HEK293 (cell line): ENCODE results near the gene GOLGA8A.
"Not testable (repeated sequence)": the region's sequence is repeated elsewhere in the genome, so short reads cannot be mapped to it uniquely, and the experiment has no call there.

Experiments used
- CTCF ChIA-PET: fragments of 350-600 bp; formaldehyde crosslinking; extraction: SDS; loops from one replicate; lab custom pipeline; 2021; ENCODE audit warnings: antibody characterized with exemption; lab: Yijun Ruan, JAX
- POLR2A ChIA-PET: fragments of 300-600 bp; formaldehyde crosslinking; extraction: SDS; loops from one replicate; lab custom pipeline; 2020; ENCODE audit warnings: antibody characterized with exemption, inconsistent platforms; lab: Yijun Ruan, JAX
- H3K27ac ChIP-seq: fragments of 200-500 bp; sonication (Bioruptor generic); 2 replicates; pipeline ENCODE4 v1.5.1; 2014; ENCODE audit warnings: low read depth, low read length, control low read depth, inconsistent platforms; ENCODE audit errors: extremely low read depth
- H3K36me3 ChIP-seq, 2 experiments: fragments of 200-500 bp in 1 of 2; sonication (Bioruptor generic) in 1 of 2; 1 replicate in 1 of 2; 2 replicates in 1 of 2; pipeline ENCODE4 v1.5.1; 2014 to 2017; ENCODE audit warnings: inconsistent platforms in 2 of 2, low read length in 2 of 2; ENCODE audit not compliant: control insufficient read depth in 2 of 2, insufficient read depth in 1 of 2
- H3K4me1 ChIP-seq: fragments of 200-500 bp; sonication (Bioruptor generic); 2 replicates; pipeline ENCODE4 v1.5.1; 2014; ENCODE audit warnings: mild to moderate bottlenecking, low read length, inconsistent platforms; ENCODE audit not compliant: control insufficient read depth, insufficient read depth
- H3K4me3 ChIP-seq: 2 replicates; pipeline ENCODE4 v1.5.1; 2011; ENCODE audit warnings: low read depth, mild to moderate bottlenecking, control low read depth, low read length, moderate library complexity
- H3K9me3 ChIP-seq: fragments of 200-500 bp; sonication (Bioruptor generic); 2 replicates; pipeline ENCODE4 v1.5.1; 2014; ENCODE audit warnings: low read depth, low read length, inconsistent platforms; ENCODE audit not compliant: control insufficient read depth, insufficient read depth
- ZNF248 ChIP-seq: fragments of 450-650 bp; formaldehyde crosslinking; IDR thresholded peaks from 2 replicates; pipeline ENCODE4 v1.5.1; 2017; ENCODE audit warnings: missing biosample characterization, missing genetic modification characterization
- ZNF266 ChIP-seq: fragments of 450-650 bp; formaldehyde crosslinking; IDR thresholded peaks from 2 replicates; pipeline ENCODE4 v1.5.1; 2016; ENCODE audit warnings: missing biosample characterization, missing genetic modification characterization, low read depth
- ZNF341 ChIP-seq: fragments of 450-650 bp; formaldehyde crosslinking; IDR thresholded peaks from 2 replicates; pipeline ENCODE4; 2016; ENCODE audit warnings: low read depth, missing biosample characterization, missing genetic modification characterization
- ZNF350 ChIP-seq: fragments of 450-650 bp; formaldehyde crosslinking; IDR thresholded peaks from 2 replicates; pipeline ENCODE4 v1.5.0; 2017; ENCODE audit warnings: missing biosample characterization, mild to moderate bottlenecking, missing genetic modification characterization
- ZNF354C ChIP-seq: fragments of 450-650 bp; formaldehyde crosslinking; IDR thresholded peaks from 2 replicates; pipeline ENCODE4 v1.5.1; 2016; ENCODE audit warnings: missing biosample characterization, missing genetic modification characterization, low read depth, borderline replicate concordance
- ZNF785 ChIP-seq: fragments of 450-650 bp; formaldehyde crosslinking; IDR thresholded peaks from 2 replicates; pipeline ENCODE4 v1.5.1; 2016; ENCODE audit warnings: missing biosample characterization, missing genetic modification characterization
- TF ChIP-seq, protein P1 (sequence below): fragments of 450-650 bp; formaldehyde crosslinking; IDR thresholded peaks from 2 replicates; pipeline ENCODE4 v1.5.1; 2016; ENCODE audit warnings: missing biosample characterization, missing genetic modification characterization

The GOLGA8A gene

DNA sequence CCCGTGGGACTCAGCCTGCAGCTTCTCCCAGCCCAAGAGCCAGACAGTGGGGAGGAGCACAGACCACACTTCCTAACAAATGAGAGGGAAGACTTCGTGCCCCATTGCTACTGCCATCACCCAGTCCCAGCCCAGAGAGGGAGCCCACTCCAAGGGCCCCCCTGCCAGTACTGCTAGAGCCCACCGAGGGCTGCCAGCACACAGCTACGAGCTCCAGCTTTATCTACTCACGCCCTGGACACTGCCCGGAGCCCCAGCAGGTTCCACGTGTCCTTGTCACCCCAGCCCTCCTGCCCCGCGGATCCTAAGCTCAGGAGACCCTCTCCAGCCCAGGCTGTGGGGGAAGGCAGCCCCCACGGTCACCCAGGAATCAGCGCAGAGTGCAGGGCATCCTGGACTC is 1.9 kb downstream of the GOLGA8A start:
- H3K9me3 ChIP-seq, result no peaks in the 10 kb centered on the region
- no peaks in the 10 kb centered on the region for H3K4me1 ChIP-seq
- no peak overlapping the region for H3K4me3 ChIP-seq
- H3K27ac ChIP-seq, result no peak overlapping the region
- peaks cover 0 to 23% of the 10 kb centered on the region in 2 experiments; a peak in 1 of 3 replicates for H3K36me3 ChIP-seq
- ChIA-PET POLR2A (interaction anchor here (1.0 kb wide), 1 partner anchor 152 kb away, joined by 3 read pairs; no protein-coding TSS in a partner anchor), CTCF (no interaction called here)
- TF ChIP-seq ZNF354C, result no peak
- no peak for TF ChIP-seq ZNF341 (tag by site-specific recombination)
- TF ChIP-seq ZNF266 (tag by site-specific recombination), result no peak
- TF ChIP-seq, protein P1, sequence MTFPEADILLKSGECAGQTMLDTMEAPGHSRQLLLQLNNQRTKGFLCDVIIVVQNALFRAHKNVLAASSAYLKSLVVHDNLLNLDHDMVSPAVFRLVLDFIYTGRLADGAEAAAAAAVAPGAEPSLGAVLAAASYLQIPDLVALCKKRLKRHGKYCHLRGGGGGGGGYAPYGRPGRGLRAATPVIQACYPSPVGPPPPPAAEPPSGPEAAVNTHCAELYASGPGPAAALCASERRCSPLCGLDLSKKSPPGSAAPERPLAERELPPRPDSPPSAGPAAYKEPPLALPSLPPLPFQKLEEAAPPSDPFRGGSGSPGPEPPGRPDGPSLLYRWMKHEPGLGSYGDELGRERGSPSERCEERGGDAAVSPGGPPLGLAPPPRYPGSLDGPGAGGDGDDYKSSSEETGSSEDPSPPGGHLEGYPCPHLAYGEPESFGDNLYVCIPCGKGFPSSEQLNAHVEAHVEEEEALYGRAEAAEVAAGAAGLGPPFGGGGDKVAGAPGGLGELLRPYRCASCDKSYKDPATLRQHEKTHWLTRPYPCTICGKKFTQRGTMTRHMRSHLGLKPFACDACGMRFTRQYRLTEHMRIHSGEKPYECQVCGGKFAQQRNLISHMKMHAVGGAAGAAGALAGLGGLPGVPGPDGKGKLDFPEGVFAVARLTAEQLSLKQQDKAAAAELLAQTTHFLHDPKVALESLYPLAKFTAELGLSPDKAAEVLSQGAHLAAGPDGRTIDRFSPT, result no peak

DNA sequence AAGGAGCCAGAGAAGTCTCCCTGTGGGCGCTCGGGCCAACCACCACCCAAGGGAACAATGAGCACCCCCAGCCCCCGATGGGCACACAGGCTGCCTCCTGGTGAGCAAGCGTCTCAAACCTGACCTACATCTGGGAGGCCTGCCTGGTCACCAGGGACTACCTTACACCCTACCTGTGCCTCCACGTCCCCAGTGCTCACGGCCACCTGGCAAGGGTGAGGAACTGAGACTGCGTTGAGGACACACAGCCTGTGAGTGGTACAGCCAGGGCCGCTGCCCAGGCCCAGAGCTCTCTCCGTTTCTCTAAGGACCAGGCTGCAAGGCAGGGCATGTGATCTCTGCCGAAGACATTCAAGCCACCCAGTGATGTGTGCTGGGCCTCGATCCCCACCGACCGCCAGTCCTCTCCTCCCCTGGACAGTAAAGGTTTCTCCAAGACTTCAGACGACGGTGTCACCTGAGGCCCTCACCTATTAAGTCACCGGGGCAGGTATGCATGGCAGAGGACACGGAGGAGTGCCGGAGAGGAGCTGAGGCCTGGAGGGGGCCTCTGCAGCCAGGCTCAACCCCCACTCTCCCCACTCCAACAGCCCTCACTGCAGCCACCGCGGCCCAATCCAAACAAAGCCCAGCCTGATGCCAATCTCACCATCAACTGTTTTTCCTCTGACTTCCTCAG is 2.8 kb downstream of the GOLGA8A start:
- Histone ChIP-seq H3K9me3 (no peaks in the 10 kb centered on the region), H3K4me1 (no peaks in the 10 kb centered on the region), H3K4me3 (no peak overlapping the region), H3K36me3 (peaks cover 0 to 26% of the 10 kb centered on the region in 2 experiments; a peak in 1 of 3 replicates), H3K27ac (no peak overlapping the region)
- no peak for TF ChIP-seq ZNF350 (tag by site-specific recombination)
- TF ChIP-seq ZNF785 (tag by site-specific recombination), result no peak
- TF ChIP-seq ZNF248 (tag by site-specific recombination), result no peak
- ChIA-PET POLR2A (no interaction called here), CTCF (no interaction called here)

DNA sequence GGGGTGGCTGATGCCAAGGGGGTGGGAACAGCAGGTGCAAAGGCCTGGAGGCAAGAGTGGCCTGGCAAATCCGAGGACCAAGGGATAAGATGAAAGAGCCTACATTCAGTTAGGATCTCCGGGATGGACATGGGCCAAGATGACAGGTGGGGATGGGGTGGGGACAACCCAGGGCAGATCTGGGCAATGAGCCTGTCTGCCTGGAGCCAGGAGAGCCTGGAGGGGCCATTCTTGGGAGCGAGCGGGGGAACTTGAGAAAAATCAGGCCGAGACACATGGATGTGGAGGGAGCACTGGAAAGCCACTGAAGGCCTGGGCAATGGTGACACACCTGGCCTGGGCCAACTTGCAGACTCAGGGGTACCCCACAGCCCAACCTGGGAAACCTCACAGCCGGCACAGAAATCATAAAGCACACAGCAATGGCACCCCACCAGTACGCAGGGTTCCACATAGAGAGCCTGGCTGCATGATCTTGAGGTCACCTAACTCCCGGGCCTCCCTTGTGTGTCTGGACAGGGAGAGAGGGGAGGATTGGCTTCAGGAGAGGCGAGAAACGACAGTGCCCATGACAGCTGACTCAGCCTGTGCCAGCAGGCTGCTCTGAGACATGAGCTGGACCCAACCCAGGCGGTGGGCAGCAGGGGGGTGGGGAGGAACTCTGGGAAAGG is 3.5 kb downstream of the GOLGA8A start:
- peaks cover 0 to 26% of the 10 kb centered on the region in 2 experiments; a peak in 1 of 3 replicates for H3K36me3 ChIP-seq
- H3K4me3 ChIP-seq, H3K4me1 ChIP-seq, POLR2A ChIA-PET, H3K27ac ChIP-seq, H3K9me3 ChIP-seq: not testable (repeated sequence)
- CTCF ChIA-PET, result interaction anchor here (0.7 kb wide), 1 partner anchor 98 kb away, joined by 3 read pairs; no protein-coding TSS in a partner anchor

DNA sequence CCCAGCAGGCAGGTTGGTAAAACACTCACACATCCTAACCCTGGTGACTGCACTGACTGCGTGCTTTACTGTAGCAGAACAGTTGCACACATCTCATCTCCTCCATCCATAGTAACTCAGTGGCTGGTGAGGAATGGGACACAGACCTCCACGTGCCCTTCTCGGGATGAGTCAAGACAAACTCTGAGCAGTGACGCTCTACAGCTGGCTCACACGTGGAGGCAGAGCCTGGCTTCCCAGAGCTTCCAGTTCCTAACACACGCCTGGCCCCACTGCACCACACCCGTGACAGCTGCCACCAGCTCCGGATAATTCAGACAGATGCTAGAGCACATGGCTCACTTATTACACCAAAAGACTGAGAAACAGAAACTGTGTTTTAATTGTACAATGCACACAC is 7.0 kb downstream of the GOLGA8A start:
- CTCF ChIA-PET, POLR2A ChIA-PET, H3K27ac ChIP-seq, H3K4me1 ChIP-seq, H3K9me3 ChIP-seq, H3K4me3 ChIP-seq: not testable (repeated sequence)
- H3K36me3 ChIP-seq, result peaks cover 0 to 26% of the 10 kb centered on the region in 2 experiments; a peak in 1 of 3 replicates

DNA sequence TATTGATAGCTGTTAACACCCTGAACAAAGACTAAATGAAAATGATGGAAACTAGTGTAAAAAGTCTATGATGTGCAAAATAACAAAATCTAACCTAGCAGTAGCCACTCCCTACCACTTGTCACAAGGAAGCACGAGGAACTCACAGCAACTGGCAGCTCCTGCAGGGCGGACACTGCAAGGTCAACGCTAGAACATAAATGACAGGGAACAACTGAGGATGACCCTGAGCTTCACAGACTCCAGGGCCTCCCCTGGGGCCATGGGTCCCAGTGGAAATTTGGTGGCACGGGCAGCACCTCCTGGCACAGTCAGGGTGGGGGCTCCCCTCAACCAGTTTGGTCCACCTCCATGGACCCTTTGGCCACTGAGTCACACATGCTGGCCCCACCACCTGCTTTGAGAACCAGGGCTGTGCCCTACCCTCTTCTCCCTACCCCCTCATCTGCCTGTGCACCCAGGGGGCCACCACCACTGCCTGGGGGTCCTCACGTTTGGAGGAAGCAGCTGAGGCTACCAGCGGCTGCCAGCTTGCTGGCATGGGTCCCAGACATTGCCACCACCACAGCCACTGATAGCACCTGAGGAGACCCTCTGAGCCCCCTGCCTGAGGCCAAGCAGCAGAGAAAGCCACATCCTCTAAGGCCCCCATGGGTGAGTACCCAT is 14.1 kb downstream of the GOLGA8A start:
- H3K36me3 ChIP-seq, H3K27ac ChIP-seq, POLR2A ChIA-PET, CTCF ChIA-PET, H3K4me3 ChIP-seq, H3K9me3 ChIP-seq, H3K4me1 ChIP-seq: not testable (repeated sequence)

DNA sequence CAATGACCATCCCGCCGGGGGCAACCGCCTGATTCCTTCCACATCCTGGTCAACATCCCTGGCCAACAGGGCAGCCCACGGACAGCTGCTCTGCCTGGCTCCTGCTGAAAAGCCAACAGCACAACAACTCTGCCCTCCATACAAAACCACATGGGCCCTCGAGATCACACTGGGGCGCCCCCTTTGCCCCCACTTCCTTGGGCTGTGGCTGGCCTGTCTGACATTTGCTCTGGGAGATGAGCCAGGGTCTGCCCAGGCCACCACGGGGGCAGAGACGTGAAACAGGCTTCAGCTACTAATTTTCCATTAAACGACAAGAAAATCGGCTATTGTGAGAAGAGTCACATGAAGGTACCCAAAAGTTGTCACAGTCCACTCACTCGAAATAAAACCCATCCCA is 16.7 kb downstream of the GOLGA8A start:
- H3K4me1 ChIP-seq, POLR2A ChIA-PET, H3K36me3 ChIP-seq, H3K27ac ChIP-seq, H3K9me3 ChIP-seq, H3K4me3 ChIP-seq, CTCF ChIA-PET: not testable (repeated sequence)

DNA sequence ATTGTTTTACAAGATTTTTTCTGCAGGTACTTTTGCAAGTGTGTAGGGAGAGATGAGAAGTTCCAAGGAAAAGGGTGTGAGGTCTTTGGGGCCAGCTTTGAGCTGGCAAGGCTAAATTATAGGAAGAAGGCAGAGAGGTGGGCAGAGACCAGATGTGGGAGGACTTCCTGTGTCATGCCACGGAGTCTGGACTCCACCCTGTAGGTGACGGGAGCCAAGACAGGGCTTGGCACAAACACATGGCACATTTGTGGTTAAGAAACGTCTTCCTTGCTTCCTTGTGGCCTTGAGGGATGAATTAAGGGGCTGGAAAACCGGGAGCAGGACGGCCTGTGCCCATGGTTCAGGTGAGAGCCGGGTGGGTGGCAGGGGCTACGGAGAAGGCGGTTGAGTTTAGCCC is 19.2 kb downstream of the GOLGA8A start:
- CTCF ChIA-PET, H3K4me1 ChIP-seq, H3K36me3 ChIP-seq, H3K9me3 ChIP-seq, H3K4me3 ChIP-seq, H3K27ac ChIP-seq, POLR2A ChIA-PET: not testable (repeated sequence)

DNA sequence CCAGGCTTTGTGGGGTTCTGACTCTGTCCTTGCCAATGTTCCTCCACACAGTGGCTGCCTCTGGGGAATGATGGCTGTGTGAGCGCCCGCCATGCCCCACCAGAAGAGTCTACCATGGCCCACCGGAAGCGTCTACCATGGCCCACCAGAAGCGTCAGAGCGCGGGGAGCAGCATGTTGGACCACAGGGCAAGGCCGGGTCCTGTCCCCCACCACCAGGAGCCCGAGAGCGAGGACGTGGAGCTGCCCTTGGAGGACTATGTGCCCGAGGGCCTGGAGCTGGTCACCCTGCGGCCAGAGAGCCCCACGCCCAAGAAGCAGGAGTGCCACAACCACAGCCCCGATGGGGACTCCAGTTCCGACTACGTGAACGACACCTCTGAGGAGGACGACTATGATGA is 28.1 kb downstream of the GOLGA8A start:
- H3K4me1 ChIP-seq, H3K27ac ChIP-seq, H3K36me3 ChIP-seq, H3K9me3 ChIP-seq, CTCF ChIA-PET, POLR2A ChIA-PET, H3K4me3 ChIP-seq: not testable (repeated sequence)
